ENCODE results near the gene HOXB8.

The HOXB8 gene

DNA sequence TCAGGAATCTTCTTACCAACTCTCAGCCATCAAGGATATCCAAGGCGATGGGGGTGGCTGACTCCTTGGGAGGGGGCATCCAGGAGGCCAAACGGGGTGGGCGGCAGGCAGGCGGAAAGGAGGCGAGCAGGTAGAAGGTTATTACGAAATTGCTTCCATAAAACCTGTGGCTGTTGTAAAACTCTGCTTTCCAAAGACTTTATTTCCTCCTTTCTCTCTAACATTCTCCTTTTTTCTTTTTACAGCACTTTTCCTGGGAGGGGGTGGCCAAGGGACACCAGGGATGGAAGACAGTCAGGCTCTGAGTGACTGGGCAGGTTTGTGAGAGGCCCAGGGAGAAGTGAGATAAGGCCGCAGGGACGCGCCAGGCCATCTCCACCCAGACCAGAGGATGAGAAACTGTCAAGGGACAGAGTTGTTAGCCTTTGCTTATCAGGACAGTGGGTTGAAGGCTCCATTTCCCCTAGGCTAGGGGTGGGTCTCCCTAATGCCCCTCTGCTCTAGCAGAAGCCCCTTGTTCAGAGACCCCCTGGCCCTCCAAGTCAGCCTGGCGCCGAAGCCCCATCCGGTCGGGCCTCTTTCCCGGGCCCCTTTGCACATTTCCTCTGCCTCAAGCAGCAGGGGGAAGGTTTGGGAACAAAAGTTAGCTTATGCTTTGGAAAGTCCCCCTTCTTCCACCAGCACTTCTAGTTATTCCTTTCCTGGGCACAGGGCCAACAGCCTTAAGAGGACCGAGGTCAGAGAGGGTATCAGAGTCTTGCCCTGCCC, 16.0 kb upstream of the HOXB8 start:
- Mint-ChIP-seq H3K9me3 (no peaks in the 10 kb centered on the region), H3K27ac (no peak overlapping the region), H3K4me3 (no peak overlapping the region), H3K27me3 (ENCODE audit: low read depth) (peaks cover 98% of the 10 kb centered on the region), H3K36me3 (ENCODE audit: low read depth) (peaks cover 3% of the 10 kb centered on the region), H3K4me1 (ENCODE audit: low read depth) (peaks cover 11% of the 10 kb centered on the region)

DNA sequence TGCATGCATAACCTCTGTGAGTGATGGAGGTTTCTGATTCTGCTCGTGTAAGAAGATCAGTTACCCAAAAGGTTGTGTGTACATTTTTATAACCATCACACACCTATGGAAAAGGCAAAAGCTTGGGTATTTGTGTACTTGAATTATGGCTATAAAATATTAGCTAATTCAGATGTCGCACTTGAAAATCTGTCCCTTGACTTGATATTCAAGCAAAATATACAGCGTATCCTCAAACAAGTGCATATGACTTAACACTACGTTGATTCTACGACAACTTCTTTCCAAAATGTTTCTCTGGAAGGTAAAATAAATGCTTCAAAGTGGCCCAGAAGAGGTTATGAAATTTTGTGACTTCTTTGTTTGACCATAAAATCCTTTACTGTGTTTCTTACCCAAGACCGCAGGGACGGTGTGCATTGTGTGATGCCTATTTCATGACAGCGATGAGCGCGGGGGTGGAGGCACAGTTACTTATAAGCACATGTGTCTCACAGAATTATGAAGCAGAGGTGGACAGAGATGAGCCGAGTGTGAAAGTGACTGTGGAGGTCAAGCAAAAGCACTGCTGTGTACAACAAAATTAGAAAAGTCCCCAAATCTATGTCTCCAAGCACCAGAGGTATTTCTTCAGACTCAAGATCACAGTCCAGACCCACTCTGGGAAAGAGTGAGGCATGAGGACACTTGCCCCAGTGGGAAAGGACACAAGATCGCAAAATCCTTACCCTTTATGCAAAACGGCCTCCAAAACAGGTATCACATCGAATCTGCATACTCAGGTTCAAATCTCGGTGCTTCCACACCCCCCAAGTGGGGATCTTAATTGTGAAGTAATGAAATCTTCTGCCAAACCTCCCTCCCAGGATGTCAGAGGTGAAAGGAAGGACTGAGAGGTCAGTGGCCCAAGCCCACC, 15.2 kb upstream of the HOXB8 start:
- peaks cover 3% of the 10 kb centered on the region for H3K36me3 Mint-ChIP-seq (ENCODE audit: low read depth)

DNA sequence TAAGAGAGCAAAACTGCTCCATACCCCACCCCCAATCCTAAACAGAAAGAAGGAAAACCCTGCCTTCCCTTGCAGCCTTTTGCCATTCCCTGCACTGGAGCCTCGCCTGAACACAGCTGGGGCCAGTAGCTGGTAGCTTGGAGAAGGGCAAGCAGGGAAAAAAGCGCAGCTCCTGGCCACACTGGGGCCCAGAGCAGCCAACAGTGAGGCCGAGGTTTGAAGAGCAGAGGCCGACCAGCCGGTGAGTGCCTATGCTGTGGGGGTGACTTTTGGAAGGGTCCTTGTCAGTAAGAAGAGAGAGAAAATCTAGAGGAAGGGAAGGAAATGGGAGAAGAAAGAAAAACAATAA, 14.3 kb upstream of the HOXB8 start:
- Mint-ChIP-seq H3K4me1 (ENCODE audit: low read depth) (peaks cover 14% of the 10 kb centered on the region), H3K4me3 (no peak overlapping the region), H3K9me3 (no peaks in the 10 kb centered on the region), H3K27me3 (ENCODE audit: low read depth) (peaks cover 96% of the 10 kb centered on the region), H3K36me3 (ENCODE audit: low read depth) (peaks cover 3% of the 10 kb centered on the region), H3K27ac (no peak overlapping the region)

More for the DNA sequence above, 15.2 kb upstream of the HOXB8 start:
- Mint-ChIP-seq H3K4me3 (no peak overlapping the region), H3K4me1 (ENCODE audit: low read depth) (peaks cover 14% of the 10 kb centered on the region), H3K27ac (no peak overlapping the region), H3K9me3 (no peaks in the 10 kb centered on the region), H3K27me3 (ENCODE audit: low read depth) (peaks cover 98% of the 10 kb centered on the region)

DNA sequence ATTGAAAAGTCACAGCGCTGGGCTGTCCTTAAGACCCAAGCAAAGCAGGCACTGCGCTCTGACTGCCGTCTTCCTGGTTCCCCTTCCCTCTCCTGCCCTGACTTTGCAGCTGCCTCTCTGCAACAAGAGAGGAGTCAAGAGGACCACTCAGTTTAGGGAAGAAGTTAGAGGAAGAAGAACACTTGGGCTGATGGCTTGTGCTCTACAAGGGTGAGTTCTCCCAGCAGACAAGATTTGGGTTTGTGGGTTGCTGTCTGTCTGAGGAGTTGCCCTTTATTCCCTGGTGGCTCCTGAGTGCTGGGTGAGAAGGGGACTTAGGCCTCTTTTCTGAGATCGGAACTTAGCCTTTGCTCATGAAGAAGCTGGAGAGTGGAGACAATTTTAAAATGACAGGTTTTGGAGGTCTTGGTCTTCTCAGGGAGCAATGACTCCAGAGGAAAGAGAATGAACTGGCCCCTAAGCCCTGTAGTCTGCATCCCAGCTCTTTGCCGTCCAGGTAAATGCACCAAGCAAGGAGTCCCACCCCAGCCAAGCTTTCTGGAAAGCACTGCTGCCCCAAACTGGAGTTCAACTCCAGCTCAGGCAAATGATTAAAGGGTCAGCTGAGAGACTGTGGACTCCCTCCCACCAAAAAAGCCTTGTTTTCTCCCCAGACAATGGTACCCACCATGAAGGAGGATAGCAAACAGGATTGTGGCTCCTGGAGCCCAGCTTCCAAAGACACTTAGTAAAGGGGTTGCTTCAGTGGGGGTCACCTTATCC, 13.7 kb upstream of the HOXB8 start:
- H3K27me3 Mint-ChIP-seq (ENCODE audit: low read depth), result peaks cover 96% of the 10 kb centered on the region
- H3K27ac Mint-ChIP-seq, result no peak overlapping the region
- no peak overlapping the region for H3K4me3 Mint-ChIP-seq
- peaks cover 14% of the 10 kb centered on the region for H3K4me1 Mint-ChIP-seq (ENCODE audit: low read depth)
- peaks cover 3% of the 10 kb centered on the region for H3K36me3 Mint-ChIP-seq (ENCODE audit: low read depth)
- no peaks in the 10 kb centered on the region for H3K9me3 Mint-ChIP-seq

DNA sequence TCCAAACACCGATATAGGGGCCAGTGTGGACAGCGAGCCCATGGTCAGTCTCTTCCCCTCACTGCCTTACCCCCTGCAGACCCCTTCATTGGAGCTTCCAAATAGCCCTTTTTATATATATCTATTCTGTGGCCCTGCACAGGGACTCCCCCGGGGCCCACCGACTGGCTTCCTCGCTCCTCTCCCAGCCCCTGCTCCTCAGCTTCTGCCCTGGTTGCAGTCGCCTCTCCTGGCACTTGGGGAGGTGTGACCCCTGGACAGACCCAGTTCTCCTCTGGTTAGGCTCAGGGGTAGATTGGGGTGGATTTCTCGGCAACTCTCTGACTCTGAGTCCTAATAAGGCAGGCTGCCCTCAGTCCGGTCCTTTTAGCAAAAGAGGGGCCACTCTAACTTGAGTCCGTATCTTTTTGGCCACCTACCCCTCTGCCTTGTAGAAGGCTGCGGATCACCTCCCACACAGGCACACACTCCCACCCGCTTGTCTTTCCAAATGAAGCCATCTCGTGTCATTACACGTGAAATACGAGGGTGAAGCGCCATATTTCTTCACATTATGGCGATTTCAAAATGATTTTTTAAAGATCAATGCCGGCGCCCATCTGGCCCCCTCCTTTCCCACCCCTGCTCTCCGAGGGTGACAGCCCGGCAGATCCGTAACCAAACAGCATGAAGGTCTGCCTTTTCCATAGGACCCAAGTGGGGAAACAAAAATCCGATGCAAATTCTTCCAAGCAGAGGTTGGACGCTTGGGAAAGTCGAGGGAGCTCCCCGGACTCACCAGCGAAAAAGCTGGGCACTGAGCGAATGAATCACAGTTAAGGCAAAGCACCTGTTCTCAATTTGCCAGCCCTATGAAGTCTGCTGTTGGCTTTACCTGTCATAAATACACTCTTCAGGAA, 12.8 kb upstream of the HOXB8 start:
- H3K27ac Mint-ChIP-seq, result no peak overlapping the region
- no peaks in the 10 kb centered on the region for H3K9me3 Mint-ChIP-seq
- peaks cover 97% of the 10 kb centered on the region for H3K27me3 Mint-ChIP-seq (ENCODE audit: low read depth)
- H3K4me3 Mint-ChIP-seq, result no peak overlapping the region
- peaks cover 2% of the 10 kb centered on the region for H3K36me3 Mint-ChIP-seq (ENCODE audit: low read depth)
- peaks cover 13% of the 10 kb centered on the region for H3K4me1 Mint-ChIP-seq (ENCODE audit: low read depth)

DNA sequence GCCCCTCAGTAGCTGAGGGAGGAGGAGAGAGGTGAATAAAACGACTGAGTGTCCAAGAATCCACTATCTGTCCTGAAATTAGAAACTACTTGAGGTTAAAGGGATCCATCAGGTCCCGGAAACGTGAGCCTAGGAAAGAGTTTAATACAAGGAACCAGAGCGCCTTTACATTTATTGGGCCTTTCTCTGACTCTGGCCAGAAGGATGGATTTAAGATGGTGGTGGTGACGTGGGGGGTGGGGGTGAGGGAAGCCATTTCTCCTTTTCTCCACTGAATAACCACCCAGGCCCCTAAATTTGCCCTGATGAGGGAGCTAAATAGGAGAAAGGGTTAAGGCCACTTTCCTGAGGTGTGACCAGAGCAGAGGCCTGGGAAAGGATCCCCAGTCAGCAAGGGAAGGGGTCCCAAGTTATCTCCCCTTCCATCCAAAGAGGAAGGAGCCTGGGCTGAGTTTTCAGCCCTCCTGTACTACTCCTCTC, 12.1 kb upstream of the HOXB8 start:
- H3K27ac Mint-ChIP-seq, result no peak overlapping the region
- peak overlapping the region; percentile 79 for H3K4me3 Mint-ChIP-seq
- peaks cover 9% of the 10 kb centered on the region for H3K4me1 Mint-ChIP-seq (ENCODE audit: low read depth)
- H3K36me3 Mint-ChIP-seq (ENCODE audit: low read depth), result no peaks in the 10 kb centered on the region
- H3K9me3 Mint-ChIP-seq, result no peaks in the 10 kb centered on the region
- H3K27me3 Mint-ChIP-seq (ENCODE audit: low read depth), result peaks cover 97% of the 10 kb centered on the region

DNA sequence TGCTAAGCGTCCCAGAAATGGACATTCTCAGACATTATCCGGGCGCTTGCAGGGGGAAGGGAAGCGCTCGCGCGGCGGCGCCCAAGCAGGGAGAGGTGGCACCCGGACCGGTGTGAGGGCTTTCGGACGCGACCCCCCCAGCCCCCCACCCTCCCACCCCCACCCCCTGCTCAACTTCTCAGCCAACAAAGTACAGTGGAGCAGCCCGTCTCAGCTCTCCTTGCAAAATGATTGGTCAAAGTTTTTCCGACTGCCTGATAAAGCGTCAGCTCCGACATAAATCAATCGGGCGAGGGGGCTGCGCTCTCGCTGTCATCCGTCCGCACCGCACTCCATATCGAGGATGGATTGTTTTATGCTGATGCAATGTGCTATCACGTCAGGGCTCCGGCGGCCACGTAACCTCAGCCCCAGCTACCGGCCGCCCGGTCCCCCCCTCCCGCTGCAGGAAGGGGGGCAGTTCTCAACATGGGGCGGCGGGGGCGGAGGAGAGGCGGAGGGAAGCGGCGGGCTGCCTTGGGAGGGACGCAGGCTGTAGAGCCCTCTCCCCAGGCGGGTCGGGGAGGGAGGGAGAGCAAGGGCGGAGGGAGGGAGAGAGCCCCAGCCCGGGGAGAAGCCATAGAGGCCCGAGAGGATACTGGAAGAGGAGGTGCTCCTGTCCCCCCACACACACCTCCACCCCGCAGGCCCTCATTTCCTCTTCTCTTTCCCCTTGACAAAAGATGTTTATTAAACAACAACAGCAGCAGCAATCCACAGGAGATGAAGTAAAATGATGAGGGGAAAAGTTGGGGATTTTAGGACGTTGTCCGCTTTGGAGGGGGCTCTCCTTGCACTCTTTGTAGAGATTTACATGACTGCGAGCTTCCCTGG, 11.4 kb upstream of the HOXB8 start, which contains the start of gene HOXB9:
TSS of gene HOXB9 (minus strand) at position 114 of the 873 bp plus-strand sequence. CDS start at position 25, 89 bp downstream.
- Mint-ChIP-seq H3K4me1 (ENCODE audit: low read depth) (peaks cover 9% of the 10 kb centered on the region), H3K9me3 (no peaks in the 10 kb centered on the region), H3K27ac (peak within 1 kb of the TSS; percentile 82), H3K36me3 (ENCODE audit: low read depth) (no peaks in the 10 kb centered on the region), H3K4me3 (peak within 1 kb of the TSS; percentile 91), H3K27me3 (ENCODE audit: low read depth) (peaks cover 96% of the 10 kb centered on the region)

DNA sequence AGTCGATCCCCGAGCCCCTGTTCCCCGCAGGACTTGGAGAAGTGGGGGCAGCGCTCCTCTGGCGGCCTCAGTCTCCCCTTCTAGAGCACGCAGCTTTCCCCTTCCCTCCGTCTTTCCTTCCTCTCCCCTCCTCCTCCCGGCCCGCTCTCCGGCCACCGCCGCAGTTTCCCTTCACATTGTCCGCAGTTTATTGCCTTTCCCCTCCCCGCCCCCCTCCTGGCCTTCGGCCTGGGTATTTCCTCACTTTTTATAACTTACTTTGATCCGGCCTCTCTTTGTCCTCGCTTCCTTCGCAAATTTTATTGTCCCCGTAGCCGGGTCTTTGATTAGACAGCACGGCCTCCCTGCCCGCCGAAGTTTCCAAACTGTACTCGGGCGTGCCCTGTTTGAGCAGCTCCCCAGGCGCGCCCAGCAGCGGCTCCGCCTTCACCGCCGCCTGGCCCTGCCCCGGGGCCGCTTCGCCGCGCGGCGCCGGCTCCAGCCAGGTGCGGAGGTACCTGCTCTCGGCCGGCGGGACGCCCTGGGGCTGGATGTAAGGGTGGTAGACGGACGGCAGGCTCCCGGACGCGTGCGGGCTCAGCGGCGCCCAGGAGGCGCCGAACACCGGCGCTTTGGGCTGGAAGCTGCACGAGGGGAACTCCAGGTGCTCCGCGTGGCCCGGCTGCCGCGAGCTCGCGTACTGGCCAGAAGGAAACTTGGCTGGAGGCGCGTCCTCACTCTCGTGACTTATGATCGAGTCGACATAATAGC, 10.6 kb upstream of the HOXB8 start:
- Mint-ChIP-seq H3K36me3 (ENCODE audit: low read depth) (no peaks in the 10 kb centered on the region), H3K4me3 (peak overlapping the region; percentile 91), H3K27me3 (ENCODE audit: low read depth) (peaks cover 95% of the 10 kb centered on the region), H3K9me3 (no peaks in the 10 kb centered on the region), H3K27ac (peak overlapping the region; percentile 68), H3K4me1 (ENCODE audit: low read depth) (peaks cover 9% of the 10 kb centered on the region)

DNA sequence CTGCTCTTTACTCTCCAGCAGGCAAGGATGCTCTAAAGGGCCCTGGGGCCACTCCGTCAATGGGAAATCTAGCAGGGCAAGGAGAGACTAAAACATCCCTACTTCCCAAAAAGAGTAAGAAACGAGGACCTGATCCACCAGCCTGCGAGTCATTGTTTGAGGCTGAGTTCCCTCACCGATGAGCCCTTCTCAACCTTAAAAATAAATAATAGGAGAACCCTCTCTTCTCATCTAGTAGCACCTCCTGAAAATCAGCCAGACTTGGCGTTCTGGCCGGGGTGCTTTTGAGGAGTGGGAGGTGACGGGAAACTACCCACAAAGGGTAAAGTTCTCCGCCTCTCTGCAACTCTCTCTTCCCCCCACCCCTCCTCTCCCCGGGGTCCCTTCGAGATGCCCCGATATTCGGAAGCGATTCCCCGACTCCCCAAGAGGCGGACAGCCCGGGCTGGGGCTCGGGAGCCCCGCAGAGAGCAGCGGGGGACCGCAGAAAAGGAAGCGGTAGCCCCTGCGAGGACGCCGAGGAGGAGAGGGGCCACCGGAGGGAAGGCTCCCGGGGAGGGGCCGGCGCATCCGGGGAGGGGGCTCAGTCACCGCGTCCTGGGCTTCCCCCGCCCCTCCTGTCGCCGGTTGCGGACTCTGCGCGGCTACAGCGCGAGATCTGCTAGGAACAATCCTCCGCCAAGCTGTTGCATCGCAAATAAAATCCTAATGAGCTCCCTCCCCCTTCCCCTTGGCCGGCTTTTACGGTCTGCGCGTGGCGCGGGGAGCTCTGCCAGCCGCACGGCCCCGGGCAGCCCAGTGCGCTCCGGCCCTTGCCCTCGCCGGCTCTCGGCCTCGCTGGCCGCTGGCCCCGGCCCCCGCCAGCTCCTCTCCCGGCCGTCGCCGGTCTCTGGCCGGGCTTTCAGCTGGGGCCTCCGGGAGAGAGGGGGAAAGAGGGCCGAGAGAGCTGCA, 9.7 kb upstream of the HOXB8 start:
- Mint-ChIP-seq H3K4me3 (peak overlapping the region; percentile 91), H3K9me3 (no peaks in the 10 kb centered on the region), H3K27me3 (ENCODE audit: low read depth) (peaks cover 94% of the 10 kb centered on the region), H3K4me1 (ENCODE audit: low read depth) (peaks cover 9% of the 10 kb centered on the region), H3K36me3 (ENCODE audit: low read depth) (no peaks in the 10 kb centered on the region), H3K27ac (no peak overlapping the region)

DNA sequence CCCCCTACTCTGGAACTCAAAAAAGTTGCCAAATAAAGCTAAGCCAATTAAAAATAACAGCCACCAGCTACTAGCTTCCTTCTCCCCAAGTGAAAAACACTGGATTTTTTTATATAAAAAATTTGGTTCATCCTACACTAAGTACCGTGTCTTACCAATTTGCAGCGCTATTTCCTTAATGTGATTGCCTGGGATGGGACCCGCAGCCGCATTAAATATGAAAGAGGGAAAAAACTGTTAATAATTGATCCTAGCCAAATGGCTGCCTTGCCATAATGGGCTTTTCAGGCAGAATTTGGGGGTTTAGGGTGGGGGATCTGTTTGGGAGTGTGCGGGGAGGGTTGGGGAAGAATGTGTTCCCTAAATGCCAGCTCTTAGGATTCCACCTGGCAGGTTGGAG, 9.0 kb upstream of the HOXB8 start:
- H3K9me3 Mint-ChIP-seq, result no peaks in the 10 kb centered on the region
- no peaks in the 10 kb centered on the region for H3K36me3 Mint-ChIP-seq (ENCODE audit: low read depth)
- H3K27ac Mint-ChIP-seq, result no peak overlapping the region
- H3K4me3 Mint-ChIP-seq, result no peak overlapping the region
- peaks cover 94% of the 10 kb centered on the region for H3K27me3 Mint-ChIP-seq (ENCODE audit: low read depth)
- H3K4me1 Mint-ChIP-seq (ENCODE audit: low read depth), result peaks cover 11% of the 10 kb centered on the region

DNA sequence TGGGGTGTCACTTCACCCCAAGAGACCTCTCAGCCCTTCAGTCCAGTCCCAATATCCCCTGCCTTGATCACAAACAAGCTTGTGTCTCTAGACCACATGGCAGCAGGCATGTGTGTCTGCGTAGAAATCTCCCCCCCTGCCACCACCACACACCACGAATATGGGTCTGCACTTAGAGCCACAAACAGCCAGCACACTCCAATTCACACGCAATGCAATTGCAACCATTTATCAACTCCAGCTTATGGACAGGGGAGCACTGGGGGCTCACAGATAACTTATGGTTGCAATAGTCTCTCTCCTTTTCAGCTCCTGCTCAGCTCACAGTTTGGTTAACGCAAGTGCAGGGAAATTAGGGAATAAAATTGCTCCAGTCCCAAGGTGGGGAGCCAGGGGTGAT, 8.5 kb upstream of the HOXB8 start:
- Mint-ChIP-seq H3K4me1 (ENCODE audit: low read depth) (peaks cover 13% of the 10 kb centered on the region), H3K36me3 (ENCODE audit: low read depth) (no peaks in the 10 kb centered on the region), H3K4me3 (no peak overlapping the region), H3K27me3 (ENCODE audit: low read depth) (peaks cover 94% of the 10 kb centered on the region), H3K27ac (no peak overlapping the region), H3K9me3 (no peaks in the 10 kb centered on the region)

Data from T-helper 1 cell treated with Interleukin-12 subunit alpha and Interleukin-12 subunit beta and Interleukin-4 antibody, amounts not matched to agents 30 μg/mL and 1 μg/mL, for 36 hours (primary cell).